SK-N-MC (cell line): ENCODE results near the gene VAV2.

Source experiments
- DNase-seq: peaks from one replicate; pipeline ENCODE4 v3.0.0-alpha.2; 2011; ENCODE audit warnings: low read depth, low spot score
- H3K27ac ChIP-seq: fragments of 200-600 bp; sonication (generic); 2 replicates; pipeline ENCODE4 v1.5.1; 2016; ENCODE audit warnings: mixed run types
- H3K36me3 ChIP-seq: fragments of 200-600 bp; sonication (generic); 2 replicates; pipeline ENCODE4 v1.6.1; 2017; ENCODE audit warnings: antibody characterized with exemption, low read length, mixed read lengths; ENCODE audit not compliant: insufficient read depth
- H3K4me3 ChIP-seq: fragments of 200-600 bp; sonication (generic); 2 replicates; pipeline ENCODE4 v1.5.1; 2016
- H3K9ac ChIP-seq: fragments of 200-600 bp; sonication (generic); 2 replicates; pipeline ENCODE4 v1.8.0; 2017; ENCODE audit warnings: mixed run types, mixed read lengths; ENCODE audit not compliant: insufficient read length
- H3K9me3 ChIP-seq: fragments of 200-600 bp; sonication (generic); 2 replicates; pipeline ENCODE4 v1.6.1; 2017; ENCODE audit warnings: low read depth, mild to moderate bottlenecking, antibody characterized with exemption, low read length, moderate library complexity, mixed read lengths
- EZH2 ChIP-seq: fragments of 200-600 bp; sonication (generic); IDR thresholded peaks from one replicate; pipeline ENCODE4 v1.6.1; 2017; ENCODE audit warnings: antibody characterized with exemption
- FOXP2 ChIP-seq: optimal IDR thresholded peaks from 2 replicates; pipeline ENCODE3; 2011; ENCODE audit warnings: mild to moderate bottlenecking, moderate library complexity; ENCODE audit not compliant: insufficient read depth; ENCODE audit errors: extremely low read length, control extremely low read depth
- POLR2AphosphoS5 ChIP-seq: IDR thresholded peaks from 2 replicates; pipeline ENCODE4 v1.6.1; 2012; ENCODE audit warnings: mild to moderate bottlenecking, low read depth, low read length, borderline replicate concordance

Gene VAV2

GRCh38 chr9:134004131-134004873, 12.2 kb upstream of the VAV2 start:
- Histone ChIP-seq H3K4me3 (no peak overlapping the region), H3K27ac (no peak overlapping the region), H3K36me3 (no peaks in the 10 kb centered on the region), H3K9ac (no peak overlapping the region), H3K9me3 (no peaks in the 10 kb centered on the region)
- TF ChIP-seq FOXP2 (no peak), EZH2 (no peak), POLR2AphosphoS5 (no peak)
- no peak for DNase-seq

- no peak overlapping the region for H3K4me3 ChIP-seq
- no peak for TF ChIP-seq FOXP2
- TF ChIP-seq EZH2 = no peak
- TF ChIP-seq POLR2AphosphoS5 = no peak
- no peak for DNase-seq
These were observed 11.1 kb upstream of the VAV2 start for GRCh38 chr9:134003237-134003636.

GRCh38 chr9:134002796-134003195, 10.7 kb upstream of the VAV2 start:
- Histone ChIP-seq H3K27ac (no peak overlapping the region), H3K9me3 (no peaks in the 10 kb centered on the region), H3K4me3 (no peak overlapping the region), H3K36me3 (no peaks in the 10 kb centered on the region), H3K9ac (no peak overlapping the region)
- no peak for TF ChIP-seq POLR2AphosphoS5
- no peak for DNase-seq

More at GRCh38 chr9:134003237-134003636, 11.1 kb upstream of the VAV2 start:
- no peaks in the 10 kb centered on the region for H3K36me3 ChIP-seq
- H3K9me3 ChIP-seq = no peaks in the 10 kb centered on the region
- no peak overlapping the region for H3K9ac ChIP-seq
- H3K27ac ChIP-seq = no peak overlapping the region

- no peaks in the 10 kb centered on the region for H3K36me3 ChIP-seq
- no peak for DNase-seq
- no peaks in the 10 kb centered on the region for H3K9me3 ChIP-seq
- H3K27ac ChIP-seq = no peak overlapping the region
- TF ChIP-seq FOXP2 (no peak), POLR2AphosphoS5 (no peak), EZH2 (no peak)
- no peak overlapping the region for H3K4me3 ChIP-seq
- H3K9ac ChIP-seq = no peak overlapping the region
These were observed 7.7 kb upstream of the VAV2 start for GRCh38 chr9:133999851-134000265.

- no peak for TF ChIP-seq EZH2
- TF ChIP-seq FOXP2 = no peak
- TF ChIP-seq POLR2AphosphoS5 = no peak
- Histone ChIP-seq H3K9me3 (no peaks in the 10 kb centered on the region), H3K27ac (no peak overlapping the region), H3K4me3 (no peak overlapping the region), H3K36me3 (no peaks in the 10 kb centered on the region), H3K9ac (no peak overlapping the region)
- no peak for DNase-seq
These were observed 6.9 kb upstream of the VAV2 start for GRCh38 chr9:133998915-133999595.

- no peak for DNase-seq
- Histone ChIP-seq H3K36me3 (no peaks in the 10 kb centered on the region), H3K4me3 (no peak overlapping the region), H3K9me3 (no peaks in the 10 kb centered on the region), H3K9ac (no peak overlapping the region), H3K27ac (no peak overlapping the region)
- TF ChIP-seq FOXP2 (no peak), POLR2AphosphoS5 (no peak), EZH2 (no peak)
These were observed 5.5 kb upstream of the VAV2 start for GRCh38 chr9:133997584-133997983.

GRCh38 chr9:133996531-133997520, 4.7 kb upstream of the VAV2 start:
- no peak for DNase-seq
- H3K36me3 ChIP-seq = no peaks in the 10 kb centered on the region
- H3K9me3 ChIP-seq = no peaks in the 10 kb centered on the region
- no peak overlapping the region for H3K4me3 ChIP-seq
- H3K9ac ChIP-seq = no peak overlapping the region
- H3K27ac ChIP-seq = no peak overlapping the region
- TF ChIP-seq POLR2AphosphoS5 (no peak), EZH2 (no peak), FOXP2 (no peak)
